WTC11 (cell line): ENCODE data around the gene ATF7.

Experiments
- ATF2 ChIP-seq: sonication (generic); formaldehyde crosslinking; IDR thresholded peaks from 2 replicates; pipeline ENCODE4 v1.8.1; 2022; ENCODE audit warnings: low read depth, missing genetic modification reagents, borderline replicate concordance
- ATF3 ChIP-seq: sonication (generic); formaldehyde crosslinking; conservative IDR thresholded peaks from 2 replicates; pipeline ENCODE4 v1.8.1; 2022; ENCODE audit warnings: mild to moderate bottlenecking, missing genetic modification reagents
- CTCF ChIP-seq: fragments of 200-600 bp; IDR thresholded peaks from 2 replicates; pipeline ENCODE4 v1.8.0; 2022; ENCODE audit warnings: antibody characterized with exemption
- ELF4 ChIP-seq: sonication (generic); formaldehyde crosslinking; IDR thresholded peaks from 2 replicates; pipeline ENCODE4 v1.8.1; 2022; ENCODE audit warnings: low read depth, mild to moderate bottlenecking, moderate library complexity, missing genetic modification reagents
- JUN ChIP-seq: sonication (generic); formaldehyde crosslinking; IDR thresholded peaks from 2 replicates; pipeline ENCODE4 v1.8.0; 2023; ENCODE audit warnings: mild to moderate bottlenecking, missing genetic modification reagents
- MYBL2 ChIP-seq: sonication (generic); formaldehyde crosslinking; IDR thresholded peaks from 2 replicates; pipeline ENCODE4 v1.8.1; 2023; ENCODE audit warnings: mild to moderate bottlenecking, moderate library complexity, missing genetic modification reagents
- TEAD1 ChIP-seq: sonication (generic); formaldehyde crosslinking; IDR thresholded peaks from 2 replicates; pipeline ENCODE4 v1.8.0; 2022; ENCODE audit warnings: mild to moderate bottlenecking, missing genetic modification reagents
- USF2 ChIP-seq: sonication (generic); formaldehyde crosslinking; IDR thresholded peaks from 2 replicates; pipeline ENCODE4 v1.8.1; 2023; ENCODE audit warnings: mild to moderate bottlenecking, missing genetic modification reagents, moderate library complexity
- ZNF671 ChIP-seq: fragments of 250-450 bp; sonication (Bioruptor Pico); IDR thresholded peaks from 2 replicates; pipeline ENCODE4 v1.8.0; 2021; ENCODE audit warnings: mild to moderate bottlenecking

- TF ChIP-seq TEAD1 (CRISPR knock-in tag) (no peak), ATF3 (CRISPR knock-in tag) (no peak), USF2 (CRISPR knock-in tag) (no peak), JUN (no peak), ELF4 (CRISPR knock-in tag) (no peak), MYBL2 (CRISPR knock-in tag) (no peak), ZNF671 (CRISPR knock-in tag) (no peak), CTCF (no peak), ATF2 (no peak)
Observed at GRCh38 chr12:53459097-53459496, 167.1 kb downstream of the ATF7 start.
